HG02571 (cell line): ENCODE results near the gene SCARB1.

Source experiments
- ATAC-seq: cut with Tn5 transposase; IDR thresholded peaks from one replicate; pipeline ENCODE4 v1.9.1; 2021; ENCODE audit warnings: mild to moderate bottlenecking, moderate library complexity; ENCODE audit not compliant: unreplicated experiment

The SCARB1 gene

DNA sequence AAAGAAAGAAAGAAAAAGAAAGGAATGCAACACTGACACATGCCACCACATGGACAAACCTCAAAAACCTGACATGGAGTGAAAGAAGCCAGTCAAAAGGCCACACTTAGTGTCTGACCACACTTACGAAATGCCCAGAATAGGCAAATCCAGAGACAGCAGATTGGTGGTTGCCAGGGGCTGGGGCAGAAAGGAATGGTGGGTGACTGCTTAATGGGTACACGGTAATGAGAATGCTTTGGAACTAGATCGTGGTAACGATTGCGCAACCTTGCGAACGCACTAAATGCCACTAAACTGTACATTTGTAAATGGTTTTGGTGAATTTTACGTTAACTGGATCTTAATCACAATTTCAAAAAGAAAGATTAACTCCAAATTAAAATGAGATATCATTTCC lies 39.5 kb downstream of the SCARB1 start:
- no peak for ATAC-seq

DNA sequence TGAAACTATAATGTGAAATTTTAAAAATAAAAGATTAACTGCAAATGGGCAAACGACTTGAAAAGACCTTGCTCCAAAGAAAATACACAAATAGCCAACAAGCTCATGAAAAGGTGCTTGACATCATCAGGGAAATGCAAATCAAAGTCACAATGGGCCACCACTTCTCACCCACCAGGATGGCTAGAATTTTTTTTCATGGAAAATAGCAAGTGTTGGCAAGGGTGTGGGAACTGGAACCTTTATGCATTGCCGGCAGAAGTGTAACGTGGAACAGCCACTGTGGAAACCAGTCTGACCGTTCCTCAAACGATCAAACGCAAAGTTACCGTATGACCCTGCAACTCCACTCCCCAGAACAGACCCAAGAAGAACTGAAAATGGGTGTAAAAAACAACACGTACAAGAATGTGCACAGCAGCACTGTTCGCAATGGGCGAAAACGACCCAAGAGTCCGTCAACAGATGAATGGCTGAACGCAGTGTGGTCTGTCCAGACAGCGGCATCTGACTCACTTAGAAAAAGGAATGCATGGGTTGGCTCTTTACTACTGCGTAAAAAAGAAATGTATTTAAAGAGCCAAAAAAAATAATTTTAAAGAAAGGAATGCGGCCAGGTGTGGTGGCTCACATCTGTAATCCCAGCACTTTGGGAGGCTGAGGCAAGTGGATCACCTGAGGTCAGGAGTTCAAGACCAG lies 40.2 kb downstream of the SCARB1 start:
- no peak for ATAC-seq

DNA sequence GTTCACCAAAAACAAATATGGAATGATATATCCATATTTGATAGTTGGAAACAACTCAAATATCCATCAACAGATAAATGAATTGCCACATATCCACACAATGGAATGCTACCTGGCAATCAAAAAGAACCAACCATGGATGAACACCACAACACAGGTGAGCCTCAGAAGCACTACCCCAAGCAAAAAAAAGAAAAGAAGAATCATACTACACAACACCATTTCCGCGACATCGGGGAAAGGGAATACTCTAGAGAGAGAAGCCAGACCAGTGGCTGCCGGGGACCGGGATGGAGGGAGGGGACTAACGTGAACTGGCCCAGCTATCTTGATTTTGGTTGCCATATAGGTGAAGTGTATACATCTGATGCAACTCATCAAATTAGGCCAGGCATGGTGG lies 41.4 kb downstream of the SCARB1 start:
- no peak for ATAC-seq

DNA sequence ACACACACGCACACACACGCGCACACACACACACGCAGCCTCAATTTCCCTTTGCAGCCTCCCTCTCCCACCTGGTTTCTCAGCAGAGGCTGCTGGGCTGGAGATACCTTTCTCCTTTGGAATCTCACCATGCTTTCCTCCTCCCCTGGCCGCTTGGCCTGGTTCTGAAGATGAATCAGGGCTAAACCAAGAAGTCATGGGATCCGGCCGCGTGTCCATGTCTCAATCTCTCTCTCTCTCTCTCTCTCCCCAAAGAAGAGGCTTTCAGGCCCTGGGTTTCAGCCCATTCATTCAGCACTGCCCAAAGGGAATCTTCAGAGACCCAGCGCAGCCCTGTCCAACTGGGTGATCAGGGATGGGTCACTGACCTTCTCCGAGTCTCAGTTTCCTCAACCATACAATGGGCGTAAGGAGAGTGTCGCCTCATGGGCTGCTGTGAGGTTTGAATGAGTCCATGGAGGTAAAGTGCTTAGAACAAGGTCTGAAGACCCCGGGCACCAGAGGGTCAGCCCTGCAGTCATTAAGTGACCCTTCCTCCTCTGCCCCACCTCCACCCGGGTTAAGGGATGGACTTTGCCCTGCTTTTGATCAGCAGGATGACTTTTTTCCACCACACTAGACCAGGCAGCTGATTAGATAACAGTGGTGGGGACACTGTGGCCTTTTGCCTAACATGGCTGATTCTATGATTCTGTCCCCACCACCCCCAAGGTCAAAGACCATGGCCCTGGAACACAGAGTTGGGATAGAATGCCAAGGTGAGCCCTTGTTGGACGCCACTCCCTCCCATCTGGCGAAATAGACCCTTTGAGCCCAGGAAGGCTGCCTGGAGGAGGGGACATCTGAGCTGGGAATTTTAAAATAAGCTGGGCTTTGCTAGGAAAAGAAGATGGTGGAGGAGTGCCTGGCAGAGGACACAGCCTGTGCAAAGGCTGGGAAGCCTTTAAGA lies 42.1 kb downstream of the SCARB1 start:
- ATAC-seq, result no peak

DNA sequence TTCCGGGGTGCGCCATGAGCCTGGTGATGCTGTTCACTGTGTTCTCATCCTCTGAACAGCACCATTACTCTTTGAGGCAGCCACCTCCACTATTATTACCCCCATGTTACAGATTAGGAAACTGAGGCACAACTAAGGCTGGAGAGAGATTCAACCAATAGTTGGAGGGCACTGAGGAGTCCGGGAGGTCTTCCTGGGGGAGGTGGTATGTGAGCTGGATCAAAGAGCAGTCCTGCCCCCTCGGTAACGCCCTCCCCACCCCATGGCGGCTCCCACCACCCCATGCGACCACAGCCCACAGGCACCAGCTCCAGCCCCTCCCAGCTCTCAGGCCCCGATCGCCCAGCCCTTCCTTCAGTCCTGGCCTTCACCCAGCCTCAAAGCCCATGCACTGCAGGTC lies 43.5 kb downstream of the SCARB1 start:
- no peak for ATAC-seq

DNA sequence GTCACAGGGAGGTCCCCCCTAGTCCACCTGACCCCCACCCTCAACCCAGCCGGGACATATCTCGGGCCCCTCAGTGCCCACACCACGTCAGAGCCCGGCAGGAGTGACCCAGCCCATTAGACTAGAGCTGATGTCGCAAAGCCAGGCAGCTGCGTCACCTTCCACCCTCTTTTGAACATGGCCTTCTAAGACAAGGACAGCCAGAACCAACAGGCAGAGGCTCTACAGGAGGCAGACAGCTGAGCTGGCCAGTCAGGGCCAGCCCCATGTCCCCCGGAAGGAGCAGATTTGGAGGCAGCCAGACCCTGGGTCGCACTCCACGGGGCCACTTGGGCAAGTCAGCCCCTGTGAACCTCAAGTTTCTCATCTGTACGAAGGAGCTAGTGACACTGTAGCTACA lies 44.1 kb downstream of the SCARB1 start:
- no peak for ATAC-seq

DNA sequence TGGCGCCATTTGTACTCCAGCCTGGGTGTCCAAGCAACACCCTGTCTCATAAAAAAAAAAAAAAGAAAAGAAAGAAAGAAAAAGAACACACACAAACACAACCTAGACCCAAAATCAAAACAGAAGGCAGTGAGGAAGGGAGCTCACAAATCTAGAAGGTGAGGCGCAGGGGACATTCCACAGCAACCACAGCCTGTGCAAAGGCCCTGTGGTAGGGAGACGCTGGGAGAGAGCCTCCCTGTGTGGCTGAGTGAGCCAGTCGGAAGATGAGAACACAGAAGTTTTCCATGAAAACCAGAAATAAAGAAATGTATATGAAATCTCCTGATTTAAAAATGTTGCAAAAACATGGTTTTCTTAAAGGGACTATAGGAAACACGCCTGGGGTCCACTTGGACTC lies 44.6 kb downstream of the SCARB1 start:
- no peak for ATAC-seq

DNA sequence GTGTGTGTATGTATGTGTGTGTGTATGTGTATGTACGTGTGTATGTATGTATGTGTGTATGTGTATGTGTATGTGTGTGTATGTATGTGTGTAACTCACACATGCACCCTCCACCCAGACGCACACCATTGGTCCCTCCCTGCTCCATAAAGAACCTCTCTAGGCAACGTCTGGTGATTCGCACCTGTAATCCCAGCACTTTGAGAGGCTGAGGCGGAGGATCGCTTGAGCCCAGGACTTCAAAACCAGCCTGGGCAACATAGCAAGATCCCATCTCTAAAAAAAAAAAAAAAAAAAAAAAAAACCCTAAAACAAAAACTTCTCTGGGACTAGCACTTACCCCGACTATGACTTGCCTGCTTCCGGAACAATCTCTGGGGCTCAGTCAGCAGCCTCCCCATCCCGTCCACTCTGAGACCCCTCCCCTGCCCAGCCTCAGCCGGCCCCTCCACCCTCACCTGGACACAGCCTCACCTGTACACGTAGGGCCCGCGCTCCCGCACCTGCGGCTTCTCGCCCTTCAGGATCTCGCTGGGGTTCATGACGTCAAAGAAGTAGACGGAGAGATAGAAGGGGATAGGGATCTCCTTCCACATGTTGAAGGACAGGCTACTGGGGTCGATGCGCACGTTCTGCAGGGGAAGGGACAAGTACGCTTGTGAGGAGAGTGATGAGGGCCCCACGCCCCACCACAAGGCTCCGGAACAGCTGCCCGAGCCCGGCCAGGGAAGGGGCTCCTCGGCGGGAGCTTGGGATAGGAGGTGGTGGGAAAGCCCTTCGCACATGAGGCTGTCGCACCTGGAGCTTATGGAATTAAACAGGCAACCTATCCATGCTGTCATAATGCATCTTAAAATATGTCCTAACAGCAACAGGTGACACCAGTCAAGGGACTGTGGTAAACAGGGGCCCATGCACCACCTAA lies 46.3 kb downstream of the SCARB1 start:
- ATAC-seq, result no peak

DNA sequence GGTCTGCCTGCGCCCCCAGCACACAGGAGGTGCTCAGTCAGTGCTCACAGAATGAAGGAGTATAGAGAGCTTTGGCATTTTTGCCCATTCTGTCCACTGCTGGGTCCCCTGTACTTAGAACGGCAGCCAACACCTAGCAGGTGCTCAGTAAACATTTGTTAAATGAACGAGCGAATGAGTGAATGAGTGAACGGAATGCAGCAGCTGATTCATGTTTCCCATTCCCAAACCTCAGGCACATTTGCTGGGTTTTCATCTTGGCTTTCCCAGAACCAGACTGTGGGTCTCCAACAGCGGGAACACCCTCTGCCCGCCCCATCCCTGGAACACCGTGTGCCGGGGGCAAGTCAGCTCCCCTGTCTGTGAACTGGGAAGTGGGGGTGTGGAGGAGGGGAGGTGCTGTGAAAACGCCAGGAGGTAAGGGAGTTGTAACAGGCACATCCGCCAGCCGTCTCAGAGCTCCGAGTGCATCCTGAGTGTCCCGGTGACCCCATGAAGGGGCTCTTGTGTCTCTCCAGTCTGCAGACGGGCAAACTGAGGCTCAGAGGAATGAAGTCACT lies 47.3 kb downstream of the SCARB1 start:
- no peak for ATAC-seq

DNA sequence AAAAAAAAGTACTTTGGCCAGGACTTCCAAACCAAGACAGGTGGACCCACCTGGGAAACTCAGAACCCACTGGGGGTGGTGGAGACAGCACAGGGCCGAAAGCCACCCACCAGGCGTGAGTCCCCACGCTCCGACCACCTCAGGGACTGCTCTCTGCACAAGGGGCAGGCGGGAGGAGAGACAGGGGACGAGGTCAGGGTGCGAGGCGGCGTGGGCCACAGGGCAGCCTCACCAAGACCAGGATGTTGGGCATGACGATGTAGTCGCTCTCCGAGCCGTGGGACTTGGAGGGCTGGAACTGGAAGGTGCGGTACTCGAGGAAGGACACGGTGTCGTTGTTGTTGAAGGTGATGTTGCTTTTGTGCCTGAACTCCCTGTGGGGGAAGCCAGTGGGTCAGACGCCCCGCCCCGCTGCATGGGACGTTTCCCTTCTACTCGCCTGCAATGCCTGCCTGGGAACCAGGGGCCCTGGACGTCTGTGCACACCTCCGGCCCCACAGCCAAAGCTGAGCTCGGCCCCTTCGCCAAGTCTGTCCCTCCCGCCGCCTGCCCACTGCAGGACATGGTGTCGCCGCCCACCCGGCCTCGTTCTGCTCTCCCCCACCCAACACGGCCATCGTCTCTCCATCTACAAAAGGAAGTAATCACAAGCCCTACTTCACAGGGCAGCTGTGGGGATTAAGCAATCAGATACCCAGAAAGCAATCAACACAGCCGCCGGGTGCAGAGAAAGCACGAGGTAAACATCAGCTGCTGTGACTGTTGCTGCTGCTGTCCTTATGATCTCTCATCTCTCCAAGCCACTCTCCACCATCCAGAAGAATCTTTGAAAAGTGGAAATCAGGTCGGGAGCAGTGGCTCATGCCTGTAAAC lies 48.7 kb downstream of the SCARB1 start:
- no peak for ATAC-seq

DNA sequence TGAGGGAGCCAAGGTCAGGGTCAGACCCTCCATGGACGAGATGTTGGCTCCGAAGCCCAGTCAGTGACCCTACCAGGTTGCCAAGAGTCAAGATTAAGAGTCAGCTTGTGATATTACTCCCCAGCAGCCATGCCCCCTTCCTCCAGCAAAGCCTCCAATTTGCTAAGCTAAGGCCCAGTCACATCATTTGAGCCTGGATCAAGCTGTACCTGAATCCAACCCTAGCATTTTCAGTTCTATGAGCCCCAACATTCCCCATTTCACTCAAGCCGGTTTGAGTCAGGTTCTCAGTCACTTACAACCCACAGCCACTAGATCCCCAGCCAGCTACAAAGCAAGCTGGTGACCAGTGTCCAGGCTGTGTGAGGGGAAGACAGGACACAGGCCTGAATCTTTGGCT lies 49.9 kb downstream of the SCARB1 start:
- no peak for ATAC-seq

DNA sequence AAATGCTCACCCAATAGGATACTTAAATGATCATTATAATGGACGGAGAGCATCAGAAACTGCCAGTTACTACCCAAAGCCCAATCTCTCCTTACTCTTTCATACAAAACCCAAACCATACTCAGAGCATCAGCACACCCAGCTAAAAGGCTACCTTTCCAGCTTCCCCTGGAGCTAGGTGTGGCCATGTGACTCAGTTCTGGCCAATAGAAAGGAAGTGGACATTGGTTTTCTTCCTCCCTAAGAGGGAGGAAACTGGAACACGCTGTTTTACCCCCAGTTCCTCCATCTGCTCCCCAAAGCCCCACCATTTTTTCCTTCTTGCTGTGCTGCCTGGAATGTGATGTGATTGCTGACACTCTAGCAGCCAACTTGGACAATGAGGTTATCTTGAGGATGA lies 50.7 kb downstream of the SCARB1 start:
- ATAC-seq, result no peak

DNA sequence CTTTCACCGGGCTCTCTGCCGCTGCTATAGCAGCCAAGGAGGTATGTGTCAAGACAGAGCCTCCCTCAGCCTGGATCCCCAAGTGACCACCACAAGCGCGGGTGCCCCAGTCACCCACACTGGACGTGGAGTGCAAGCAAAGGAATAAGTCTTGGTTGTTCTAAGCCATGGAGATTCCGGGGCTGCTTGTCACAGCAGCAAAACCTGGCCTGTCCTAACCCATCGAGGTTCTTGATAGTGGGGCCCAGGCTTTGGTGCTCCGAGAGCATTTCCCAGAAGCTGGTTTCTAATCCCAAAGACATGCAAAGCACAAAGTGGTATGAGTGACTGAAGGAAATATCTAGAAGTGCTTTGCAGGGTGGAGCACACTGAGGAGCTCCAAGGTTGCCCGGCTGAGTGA lies 51.3 kb downstream of the SCARB1 start:
- no peak for ATAC-seq

DNA sequence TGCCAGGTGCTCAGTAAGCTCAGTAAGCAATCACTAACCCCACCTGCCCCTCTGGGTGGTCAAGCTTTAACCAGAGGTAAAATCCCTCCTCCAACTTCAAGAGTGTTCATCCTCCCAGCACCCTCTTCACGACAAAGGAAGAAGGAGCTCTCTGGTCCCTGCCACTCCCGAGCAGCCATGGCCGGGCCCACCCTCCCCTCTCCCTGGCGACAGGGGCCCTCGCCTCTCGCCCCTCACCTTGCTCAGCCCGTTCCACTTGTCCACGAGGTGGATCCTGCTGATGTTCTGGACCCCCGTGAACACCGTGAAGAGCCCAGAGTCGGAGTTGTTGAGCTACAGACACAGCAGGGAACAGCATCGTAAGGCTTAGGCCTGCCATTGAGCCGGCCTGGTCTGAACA lies 52.0 kb downstream of the SCARB1 start:
- no peak for ATAC-seq

DNA sequence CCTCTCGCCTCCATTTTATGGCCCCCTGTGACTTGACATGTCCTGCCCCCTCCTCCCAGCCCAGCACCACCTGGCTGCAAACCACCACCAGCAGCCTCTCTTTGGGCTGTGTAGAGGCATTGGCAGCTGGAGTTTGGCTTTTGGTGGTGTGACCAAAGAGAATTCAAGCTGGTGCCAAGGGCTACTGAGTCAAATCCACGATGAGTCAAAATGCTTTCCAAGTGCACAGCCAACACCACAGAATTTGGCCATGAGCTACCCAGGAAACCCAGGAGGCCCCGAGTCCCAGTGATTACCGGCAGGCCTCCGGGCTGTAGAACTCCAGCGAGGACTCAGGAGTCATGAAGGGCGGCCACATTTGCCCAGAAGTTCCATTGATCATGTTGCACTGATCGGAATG lies 53.8 kb downstream of the SCARB1 start:
- no peak for ATAC-seq

DNA sequence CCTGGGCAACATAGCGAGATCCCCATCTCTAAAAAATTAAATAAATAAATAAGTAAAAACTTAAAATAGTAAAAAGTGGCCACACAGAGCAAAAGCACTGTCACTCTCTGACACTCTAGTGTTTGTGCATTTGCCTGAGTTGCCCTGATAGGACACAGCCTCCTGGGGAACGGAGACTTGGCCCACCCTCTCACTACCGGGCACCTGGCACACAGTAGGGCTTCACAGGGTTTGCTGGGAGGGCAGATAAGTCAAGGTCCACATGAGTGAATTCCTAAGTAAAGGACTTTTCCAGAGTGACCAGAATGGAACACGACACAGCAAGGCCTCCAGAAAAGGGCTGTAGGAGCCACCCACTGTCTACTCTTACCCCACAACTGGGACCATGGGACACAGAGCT lies 54.3 kb downstream of the SCARB1 start:
- ATAC-seq, result no peak

DNA sequence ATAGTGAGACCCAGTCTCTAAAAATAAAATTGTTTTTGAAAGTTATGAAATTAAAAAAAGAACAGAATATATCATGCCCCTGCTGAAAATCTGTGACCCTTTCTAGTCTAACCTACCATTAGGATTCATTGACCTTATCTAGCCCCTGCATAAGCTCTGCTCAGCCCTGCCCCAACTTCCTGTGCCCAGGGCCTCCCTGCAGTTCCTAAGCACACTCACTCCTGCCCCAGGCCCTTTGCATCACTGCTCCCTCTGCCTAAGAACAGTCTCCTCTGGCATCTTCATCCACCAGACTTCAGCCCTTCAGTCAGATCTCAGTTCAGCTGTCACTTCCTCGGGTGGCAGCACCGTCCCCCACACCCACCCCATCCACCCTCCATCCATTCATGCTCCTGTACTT lies 55.4 kb downstream of the SCARB1 start:
- no peak for ATAC-seq

DNA sequence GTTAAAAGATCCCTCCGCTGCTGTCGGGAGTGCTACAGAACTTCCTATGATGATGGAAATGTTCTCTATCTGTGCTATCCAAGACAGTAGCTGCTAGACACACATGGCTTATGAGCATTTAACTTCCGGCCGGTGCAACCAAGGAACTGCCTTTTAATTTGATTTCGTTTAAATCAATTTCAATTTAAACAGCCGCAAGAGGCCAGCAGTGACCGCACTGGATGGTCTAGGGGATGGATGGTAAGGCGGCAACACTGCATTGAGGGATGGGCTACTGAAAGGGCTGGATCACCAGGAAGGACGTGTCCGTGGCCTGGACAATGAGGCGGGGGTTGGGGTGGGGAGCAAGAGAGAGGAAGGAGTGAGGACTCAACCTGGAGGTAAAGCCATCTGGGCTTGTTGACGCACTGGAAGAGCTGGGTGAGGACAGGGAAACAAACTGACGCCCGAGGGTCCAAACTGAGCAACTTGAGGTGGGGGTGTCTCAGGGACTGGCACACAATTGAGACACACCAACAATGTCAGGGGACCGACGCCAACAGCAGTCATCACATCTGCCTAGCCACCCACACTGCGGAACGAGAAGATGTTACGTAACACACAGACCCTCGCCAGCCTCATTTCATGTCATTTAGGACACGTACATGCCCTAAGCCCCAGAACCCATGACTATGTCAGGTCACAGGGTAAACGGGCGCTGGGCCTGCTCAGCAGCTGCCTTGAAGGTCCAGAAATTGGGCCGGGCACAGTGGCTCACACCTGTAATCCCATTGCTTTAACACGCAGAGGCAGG lies 57.6 kb downstream of the SCARB1 start:
- ATAC-seq, result no peak

DNA sequence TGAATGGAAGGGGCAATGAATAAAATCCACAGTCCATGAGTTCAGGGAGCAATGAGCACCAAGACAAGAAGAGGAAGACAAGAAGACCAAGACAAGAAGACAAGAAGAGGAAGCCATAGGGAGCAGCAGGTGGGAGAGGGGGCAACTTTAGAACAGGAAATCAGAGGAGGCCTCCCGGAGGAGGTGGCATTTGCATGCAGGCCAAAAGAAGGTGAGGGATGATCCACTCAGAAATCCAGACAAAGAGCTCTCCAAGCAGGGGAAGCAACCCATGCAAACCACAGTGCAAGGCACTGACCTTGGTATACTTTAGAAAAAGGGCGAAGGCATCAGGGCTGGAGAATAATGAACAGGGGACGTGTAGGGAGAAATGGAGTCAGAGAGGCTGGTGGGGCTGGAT lies 58.6 kb downstream of the SCARB1 start:
- ATAC-seq, result no peak
